GM21529 (cell line): Measurements from ENCODE around the gene CFAP77.

Experiments used
- ATAC-seq: cut with Tn5 transposase; IDR thresholded peaks from one replicate; pipeline ENCODE4 v1.9.1; 2021; ENCODE audit not compliant: unreplicated experiment

The CFAP77 gene

DNA sequence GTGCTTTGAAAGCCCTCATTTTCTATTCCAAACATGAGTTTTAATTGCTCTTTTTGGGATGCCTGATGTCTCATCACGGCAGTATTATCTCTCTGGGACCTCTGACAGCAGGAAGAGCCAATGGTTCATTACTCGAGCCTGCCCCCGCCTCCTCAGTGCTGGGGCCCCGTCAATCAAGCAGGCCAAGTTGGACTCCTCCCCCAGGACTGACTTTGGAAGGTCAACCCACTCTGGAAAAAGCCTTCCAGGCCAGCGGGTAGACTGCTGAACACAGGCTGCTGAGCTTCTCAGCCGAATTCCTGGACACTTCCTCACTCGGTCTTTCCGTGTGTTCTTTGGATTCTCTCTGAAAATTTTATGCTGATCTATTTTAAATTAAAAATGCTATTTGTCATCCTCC, 162.9 kb downstream of the CFAP77 start:
- ATAC-seq = no peak

DNA sequence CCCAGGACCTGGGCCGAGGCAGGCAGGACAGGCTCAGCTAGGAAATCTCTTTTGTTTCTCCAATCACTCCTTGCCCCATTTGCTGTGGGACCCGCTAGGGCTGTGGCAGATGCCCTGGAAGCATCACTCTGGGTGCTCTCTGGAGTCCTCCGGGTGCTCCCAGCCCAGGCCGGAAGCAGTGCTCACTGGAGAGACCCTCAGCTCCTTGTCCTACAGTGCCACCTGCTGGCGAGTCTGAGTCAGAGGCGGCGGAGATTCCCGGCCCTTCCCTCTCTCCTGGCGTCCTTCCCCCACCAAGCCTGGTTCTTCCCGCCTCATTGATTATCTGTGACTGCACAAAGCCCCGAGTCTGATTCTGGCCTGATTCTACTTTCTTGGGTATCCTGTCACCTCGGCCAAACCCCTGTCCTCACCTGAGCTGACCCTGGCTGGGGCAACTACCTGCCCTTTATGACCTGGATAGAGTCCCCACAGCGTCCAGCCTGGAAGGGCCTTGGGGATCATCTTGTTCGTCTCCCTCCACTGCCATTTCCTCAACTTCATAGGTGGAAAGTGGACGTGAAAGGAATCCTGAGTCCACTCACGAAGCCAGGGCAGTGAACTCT, 165.1 kb downstream of the CFAP77 start:
- ATAC-seq = no peak

DNA sequence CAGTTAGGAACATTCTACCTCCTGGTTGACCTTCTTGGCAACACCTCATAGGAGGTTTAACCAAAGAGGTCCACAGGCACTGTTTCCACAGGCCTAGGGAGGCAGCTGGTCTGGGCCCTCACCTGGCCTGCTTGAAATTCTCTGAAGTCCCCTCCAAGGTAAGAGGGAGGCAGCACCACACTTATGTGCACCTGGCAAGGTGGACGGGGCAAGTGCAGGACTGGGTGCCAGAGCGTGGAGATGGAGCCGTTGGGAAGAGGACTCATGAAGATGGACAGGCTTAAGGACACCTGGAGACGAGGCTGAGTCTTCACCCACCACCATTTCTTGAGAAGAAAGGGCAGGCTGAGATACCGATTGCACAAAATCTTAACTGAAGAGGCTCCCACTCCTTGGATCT, 165.8 kb downstream of the CFAP77 start:
- ATAC-seq = no peak

DNA sequence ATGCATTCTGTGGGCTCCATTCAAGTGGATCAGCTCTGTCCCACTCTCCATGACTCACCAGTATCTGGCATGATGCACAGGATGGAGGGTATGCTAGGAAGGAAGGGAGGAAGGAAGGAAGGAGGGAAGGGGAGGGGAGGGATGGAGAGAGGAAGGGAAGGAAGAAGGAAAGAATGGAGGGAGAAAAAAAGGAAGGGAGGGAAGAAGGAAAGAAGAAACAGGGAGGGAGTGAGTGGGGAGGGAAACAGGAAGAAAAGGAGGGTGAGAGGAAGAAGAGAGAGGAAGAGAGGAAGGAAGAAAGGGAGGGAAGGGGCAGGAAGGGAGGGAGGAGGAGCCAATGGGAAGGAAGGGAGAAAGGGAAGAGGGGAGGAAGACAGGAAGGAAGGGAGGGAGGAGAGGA, 167.1 kb downstream of the CFAP77 start:
- ATAC-seq = no peak

DNA sequence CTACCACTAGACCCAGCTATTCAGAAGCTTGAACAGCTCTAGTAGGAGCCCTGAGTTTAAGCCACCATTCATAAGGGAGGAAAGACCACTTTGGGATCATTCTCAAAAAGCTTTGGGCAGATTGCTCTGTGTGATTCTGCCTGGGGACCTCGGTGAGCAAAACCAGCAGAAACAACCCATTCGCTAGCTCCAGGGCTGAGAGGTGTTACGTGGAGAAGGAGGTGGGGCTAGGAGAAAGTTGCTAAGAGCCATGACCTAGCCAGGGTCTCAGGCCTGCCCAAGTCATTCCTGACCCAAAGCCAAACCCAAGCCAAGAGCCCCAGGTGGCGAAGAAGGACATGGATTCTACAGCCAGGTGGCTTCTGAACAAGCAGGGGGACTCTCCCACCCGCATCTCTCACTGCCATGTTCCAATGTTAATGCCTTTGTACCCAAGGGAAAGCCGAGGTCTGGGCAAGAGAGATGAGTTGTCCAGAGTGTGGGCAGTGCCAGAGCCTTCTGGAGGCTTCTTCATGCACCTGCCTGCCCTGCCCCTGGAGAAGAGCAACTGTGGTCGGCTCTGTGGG, 168.4 kb downstream of the CFAP77 start:
- ATAC-seq = no peak

DNA sequence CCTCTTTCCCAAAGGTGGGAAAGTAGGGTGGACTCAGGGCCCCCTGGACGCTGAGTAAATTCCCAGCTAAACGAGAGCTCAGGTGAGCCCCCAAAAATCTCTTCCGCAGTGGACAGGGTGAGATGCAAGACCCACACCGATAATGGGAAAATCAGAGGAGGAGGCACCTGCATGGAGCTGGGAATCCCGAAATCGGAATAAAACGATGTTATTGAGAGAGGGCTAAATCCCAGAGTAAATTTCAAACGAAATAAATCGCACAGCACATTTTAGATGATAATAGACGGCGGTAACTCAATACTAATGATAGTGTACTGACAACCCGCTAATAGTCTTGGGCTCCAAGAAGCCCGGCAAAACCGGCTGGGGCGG, 169.4 kb downstream of the CFAP77 start:
- ATAC-seq = no peak

DNA sequence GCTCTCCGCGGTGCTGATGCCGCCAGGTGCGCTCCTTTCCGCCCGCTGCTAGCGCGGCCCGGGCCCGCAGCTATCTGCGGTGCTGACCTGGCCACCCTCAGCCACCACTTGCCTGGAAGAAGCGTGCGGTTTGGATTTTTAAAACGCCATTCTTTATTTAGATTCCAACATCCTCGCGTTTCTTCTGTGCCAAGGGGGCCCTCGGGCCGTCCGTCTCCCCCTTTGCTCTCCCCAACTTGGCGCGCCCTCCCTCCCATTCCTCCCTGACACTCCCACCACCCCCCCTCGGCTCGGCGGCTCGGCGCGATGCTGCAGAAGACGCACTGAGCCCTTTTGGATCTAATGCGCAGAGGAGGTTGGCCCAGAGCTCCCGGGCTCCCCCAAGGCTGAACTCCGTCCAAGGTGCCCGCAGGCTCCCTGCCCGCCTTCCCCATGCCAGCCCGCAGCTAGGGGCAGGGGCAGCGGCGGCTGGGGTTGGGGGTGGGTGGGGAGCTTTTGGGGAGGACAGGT, 172.3 kb downstream of the CFAP77 start, which contains the start of gene BARHL1:
BARHL1 (plus strand) TSS at position 331 of the 510 bp plus-strand sequence. CDS start 192 bp downstream, outside the sequence.
- ATAC-seq = no peak

DNA sequence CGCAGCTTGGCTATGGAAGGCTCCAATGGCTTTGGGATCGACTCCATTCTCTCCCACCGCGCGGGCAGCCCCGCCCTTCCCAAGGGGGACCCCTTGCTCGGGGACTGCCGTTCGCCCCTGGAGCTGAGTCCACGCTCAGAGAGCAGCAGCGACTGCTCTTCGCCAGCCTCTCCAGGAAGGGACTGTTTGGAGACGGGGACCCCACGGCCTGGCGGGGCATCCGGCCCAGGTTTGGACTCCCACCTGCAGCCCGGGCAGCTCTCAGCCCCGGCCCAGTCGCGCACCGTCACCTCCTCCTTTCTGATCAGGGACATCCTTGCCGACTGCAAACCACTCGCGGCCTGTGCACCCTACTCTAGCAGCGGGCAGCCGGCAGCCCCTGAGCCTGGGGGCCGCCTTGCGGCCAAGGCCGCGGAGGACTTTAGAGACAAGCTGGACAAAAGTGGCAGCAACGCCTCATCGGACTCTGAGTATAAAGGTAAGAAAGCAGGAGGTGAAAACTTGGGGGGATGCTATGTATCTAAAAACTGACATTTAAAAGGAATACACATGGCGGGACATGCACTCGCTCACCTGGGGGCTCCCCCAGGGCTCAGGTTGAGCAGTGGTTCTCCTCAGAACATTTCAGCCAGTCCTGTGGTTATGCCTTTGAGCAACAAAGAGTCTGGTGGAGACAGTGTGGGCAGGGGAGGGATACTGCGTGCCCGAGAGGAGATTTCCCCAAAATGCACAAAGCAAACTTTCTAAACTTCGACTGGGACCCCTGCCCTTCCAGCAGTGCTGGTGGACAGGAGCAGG, 173.0 kb downstream of the CFAP77 start:
- no peak for ATAC-seq

DNA sequence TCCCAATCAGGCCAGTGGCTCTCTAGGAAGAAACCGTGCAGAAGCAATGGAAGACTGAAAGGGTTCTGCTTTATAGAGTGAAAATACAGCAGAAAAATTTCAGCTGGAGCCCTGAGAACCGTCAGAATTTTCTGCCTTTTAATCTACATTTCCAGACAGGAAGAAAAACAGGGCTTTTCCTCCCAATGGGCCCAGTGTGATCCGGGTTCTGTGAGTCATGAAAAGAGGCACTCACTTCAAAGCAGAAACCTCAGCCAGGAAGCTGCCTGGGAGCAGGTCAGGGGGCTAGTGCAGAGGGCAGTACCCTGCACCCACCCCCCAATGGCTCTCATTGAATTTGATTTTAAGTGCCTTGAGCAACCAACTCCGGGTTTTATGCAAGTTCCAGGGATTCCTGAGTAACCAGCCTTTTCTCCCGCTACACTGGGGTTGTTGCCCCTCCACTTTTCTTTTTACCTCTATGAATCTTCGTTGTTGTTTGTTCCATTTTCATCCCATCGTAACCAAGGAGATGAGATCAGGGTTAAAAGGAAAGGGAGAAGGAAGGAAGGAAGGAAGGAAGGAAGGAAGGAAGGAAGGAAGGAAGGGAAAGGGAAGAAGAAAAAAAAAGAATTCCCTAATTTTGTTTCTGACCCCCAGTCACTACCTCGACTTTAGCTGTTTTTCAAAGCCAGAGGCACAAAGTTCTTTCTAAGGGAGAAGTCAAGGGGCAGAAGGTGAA, 173.7 kb downstream of the CFAP77 start:
- no peak for ATAC-seq

DNA sequence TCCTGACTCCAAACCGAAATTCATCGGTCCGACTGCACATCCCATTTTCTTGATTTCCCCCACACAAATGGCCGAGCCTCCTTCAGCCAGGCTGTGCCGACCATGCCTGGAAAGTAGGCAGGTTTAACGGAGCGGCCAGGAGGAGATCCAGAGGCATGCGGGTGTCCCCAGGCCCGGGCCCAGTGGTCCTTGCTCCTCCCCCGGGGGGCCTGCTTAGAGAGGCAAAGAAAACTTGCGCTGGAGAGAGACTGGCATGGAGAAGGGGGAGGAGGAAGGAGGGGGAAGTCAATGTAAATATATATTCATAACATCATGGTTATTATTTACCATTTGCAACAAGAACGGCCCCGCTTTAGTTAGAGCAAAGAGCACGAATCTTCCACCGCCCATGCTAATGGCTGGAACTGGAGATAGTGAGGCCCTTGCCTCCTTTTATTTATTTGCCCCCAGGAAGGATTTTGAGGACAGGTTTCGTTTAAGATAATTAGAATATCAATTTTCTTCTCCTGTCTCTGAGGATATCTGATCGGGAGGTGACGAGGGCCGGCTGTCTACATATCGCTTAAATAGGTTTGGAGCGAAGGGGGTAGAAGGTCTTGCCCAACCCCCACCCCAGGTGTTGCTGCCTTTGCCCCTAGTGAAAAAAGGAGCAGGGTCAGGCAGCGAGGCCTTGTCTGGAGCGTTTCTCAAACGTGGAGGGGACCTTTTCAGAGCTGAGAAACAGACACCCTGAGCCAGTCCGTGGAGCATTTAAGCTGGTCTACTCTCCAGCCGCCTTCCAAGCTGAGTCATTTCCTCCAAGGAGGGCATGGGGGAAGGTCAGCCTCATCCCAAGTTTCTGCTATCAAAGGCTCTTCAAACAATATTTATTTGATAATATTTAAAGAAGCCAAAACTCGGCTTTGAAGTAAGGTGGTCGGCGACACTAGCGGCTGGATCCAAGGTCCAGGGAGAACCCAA, 174.9 kb downstream of the CFAP77 start:
- ATAC-seq = no peak

DNA sequence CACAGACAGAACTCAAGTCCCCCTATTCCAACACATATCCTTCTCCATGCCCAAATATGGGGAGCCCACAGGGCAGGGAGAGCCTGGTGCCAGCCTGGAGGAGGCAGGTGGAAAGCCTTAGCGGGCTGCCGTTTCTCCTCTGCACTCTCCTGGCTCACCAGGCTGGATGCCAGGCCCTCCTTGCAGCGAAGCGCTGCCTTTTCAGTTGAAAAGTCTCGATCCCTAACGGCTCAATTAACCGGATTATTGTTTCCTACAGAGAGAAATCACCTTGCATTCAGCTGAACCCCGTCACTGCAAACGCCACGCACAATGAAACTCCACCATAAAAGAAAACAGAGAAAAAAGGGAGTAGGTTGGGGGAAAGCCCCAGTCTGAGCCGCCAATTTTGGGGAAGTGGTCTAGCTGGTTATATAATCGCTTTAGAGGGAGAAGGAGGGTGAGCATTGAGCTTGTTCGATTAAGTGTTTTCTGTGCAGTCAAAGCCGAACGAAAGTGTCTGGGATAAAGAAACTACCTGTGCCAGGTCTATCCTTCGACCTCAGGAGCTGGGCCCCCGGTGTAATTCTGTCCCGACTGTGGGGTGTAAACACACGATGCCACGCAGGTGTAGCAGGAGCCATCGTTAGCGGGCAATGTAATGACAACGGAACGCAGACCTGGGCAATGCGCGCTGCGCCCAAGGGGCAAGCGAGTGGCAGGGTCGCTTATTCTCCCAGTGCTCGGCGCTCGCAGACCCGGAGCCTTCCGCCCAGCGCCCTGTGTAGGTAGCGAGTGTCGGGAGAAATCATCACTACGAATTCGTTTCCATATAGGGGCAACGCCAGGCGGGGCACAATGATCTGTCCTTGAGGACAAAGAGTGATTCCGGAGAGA, 176.2 kb downstream of the CFAP77 start:
- no peak for ATAC-seq

DNA sequence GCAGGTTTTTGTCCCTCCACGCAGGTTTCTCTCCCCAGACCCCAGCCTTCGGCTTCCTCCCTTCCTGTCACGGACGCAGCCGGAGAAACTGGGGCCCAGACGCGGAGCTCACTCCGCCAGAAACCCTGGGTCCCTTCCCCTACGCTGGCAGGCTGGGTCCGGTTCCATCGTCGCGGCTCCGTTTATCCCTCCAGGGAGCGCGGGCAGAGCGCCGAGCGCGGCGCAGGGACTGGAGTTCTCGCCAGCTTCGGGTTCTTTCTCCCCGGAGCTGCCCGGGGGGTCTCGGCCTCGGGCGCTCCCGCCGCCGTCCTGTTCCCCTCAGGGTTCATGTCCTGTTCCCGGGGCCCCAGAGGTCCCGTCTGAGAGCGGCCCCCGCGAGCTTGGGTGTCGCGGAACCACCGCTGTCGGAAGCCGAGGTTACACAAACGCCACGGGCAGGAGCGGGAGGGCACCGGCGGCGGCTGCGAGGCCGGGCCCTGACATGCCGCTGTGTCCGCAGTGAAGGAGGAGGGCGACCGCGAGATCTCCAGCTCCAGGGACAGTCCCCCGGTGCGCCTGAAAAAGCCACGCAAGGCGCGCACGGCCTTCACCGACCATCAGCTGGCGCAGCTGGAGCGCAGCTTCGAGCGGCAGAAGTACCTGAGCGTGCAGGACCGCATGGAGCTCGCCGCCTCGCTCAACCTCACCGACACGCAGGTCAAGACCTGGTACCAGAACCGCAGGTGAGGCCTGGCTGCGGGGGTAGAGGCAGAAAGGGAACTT, 177.0 kb downstream of the CFAP77 start:
- no peak for ATAC-seq

DNA sequence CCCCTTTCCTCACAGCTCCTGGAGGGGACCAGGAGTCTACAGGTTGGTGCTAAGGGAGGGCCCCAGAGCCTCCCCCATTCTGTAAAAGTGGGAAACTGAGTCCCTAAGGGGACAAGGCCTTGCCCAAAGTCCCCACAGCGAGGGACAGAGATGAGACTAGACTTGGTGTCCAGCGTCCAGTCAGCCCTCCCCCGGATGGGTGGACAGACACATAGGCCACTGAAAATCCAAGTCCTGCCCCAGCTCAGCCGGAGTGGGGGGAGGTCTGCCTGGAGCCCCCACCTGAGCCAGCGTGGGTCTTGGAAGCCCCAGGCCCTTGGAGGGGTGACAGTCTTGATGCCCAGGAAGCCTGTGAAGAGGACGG, 177.6 kb downstream of the CFAP77 start:
- no peak for ATAC-seq

DNA sequence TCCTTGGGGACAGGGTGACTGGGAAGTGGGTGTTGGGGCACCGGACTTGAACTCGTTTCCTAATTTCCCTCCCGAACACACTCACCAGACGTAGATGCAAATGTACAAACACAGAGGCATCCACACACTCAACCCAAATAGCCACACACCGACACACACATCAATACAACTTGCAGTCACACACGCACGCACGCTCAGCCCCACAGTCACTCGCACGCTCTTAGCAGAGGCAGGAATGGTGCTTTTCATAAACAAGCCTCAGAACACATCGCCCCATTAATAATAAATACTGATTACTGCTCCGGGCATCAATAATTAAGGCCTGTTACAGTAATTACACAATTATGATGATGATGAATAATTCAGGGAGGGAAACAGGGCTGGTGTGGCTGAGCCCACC, 178.1 kb downstream of the CFAP77 start:
- ATAC-seq = no peak

DNA sequence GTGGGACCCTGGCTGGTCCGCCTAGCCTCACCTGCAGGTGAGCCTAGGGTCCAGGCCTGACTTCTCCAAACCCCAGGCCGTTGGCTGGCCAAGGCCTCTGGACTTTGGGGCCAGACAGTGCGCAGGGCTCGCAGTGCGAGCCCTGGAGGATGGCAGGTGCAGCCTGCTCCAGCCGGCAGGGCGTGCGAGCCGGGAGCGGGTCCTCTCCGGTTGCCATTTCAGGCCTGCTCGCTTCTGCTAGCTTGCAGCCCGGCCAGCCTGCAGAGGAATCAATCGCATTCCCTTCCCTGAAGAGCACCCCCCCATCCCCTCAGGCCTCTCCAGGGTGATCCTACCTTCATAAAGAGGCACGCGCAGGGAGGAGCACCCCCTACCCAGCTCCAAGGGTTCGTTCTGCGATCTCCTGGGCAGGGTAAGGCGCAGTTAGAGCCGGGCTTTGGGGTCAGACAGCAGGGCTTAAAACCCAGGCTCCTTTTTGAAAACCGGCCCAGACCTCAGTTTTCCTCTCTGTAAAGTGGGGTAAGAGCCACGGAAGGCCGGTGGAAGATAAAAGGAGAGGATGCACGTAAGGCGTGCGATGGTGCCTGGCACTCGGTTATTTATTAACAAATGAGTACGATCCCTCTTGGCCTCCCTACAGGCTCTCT, 178.6 kb downstream of the CFAP77 start:
- ATAC-seq = no peak

DNA sequence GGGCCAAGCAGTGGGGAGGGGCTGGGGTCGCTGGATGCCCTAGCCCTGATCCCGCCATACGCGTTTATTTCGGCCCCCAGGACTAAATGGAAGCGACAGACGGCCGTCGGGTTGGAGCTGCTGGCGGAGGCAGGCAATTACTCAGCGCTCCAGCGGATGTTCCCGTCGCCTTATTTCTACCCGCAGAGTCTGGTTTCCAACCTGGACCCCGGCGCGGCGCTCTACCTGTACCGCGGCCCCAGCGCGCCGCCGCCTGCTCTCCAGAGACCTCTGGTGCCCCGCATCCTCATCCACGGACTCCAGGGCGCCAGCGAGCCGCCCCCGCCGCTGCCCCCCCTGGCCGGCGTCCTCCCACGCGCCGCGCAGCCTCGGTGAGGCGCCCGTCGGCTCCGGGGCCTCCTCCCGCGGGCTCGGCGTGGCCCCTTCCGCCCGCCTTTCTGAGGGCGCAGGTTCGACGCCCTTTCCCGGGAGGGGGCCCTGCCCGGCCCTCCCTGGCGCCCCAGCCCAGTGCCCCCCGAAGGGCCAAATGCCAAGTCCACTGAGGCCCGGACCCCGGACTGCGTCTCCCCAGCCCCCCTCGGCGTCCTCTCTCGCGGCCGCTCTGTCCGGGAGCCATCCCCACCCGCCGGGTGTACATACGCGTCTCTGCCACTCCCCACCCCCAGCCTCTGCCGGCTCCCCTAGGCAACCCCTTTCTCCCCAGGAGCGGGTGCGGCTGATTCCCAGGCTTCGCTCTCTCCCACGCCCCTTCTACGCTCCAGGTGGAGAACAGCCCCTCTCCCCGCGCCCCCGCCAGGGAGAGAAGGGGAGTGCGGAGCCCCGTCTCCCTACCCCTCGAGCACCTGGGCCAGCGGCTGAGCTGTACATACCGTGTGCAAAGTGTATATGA, 179.4 kb downstream of the CFAP77 start:
- ATAC-seq = no peak

DNA sequence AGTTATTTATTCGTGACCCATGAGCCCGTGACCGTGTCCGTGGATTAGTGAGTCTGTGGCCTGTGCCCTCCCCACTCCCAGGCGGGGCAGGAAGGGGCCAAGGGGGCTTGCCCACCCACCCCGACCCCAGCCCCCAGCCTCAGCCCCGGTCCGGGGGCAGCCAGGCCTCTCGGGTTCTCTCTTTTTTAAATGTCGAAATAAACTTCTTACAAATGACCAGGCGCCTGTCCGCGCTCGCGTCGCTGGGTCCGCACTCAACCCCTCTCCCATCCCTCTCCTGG, 180.0 kb downstream of the CFAP77 start:
- no peak for ATAC-seq
